Endothelial cell of umbilical vein (primary cell): ENCODE measurements around the gene KRT23. TPM values are rescaled to one million over a fixed set of nuclear protein-coding genes. Genes with fewer than 3 reads are reported as not detected.

Source experiments
- BruUV-seq: library from RNA; stranded (reverse); fragments of 400-500 nt; replicated peaks from 2 replicates; lab custom pipeline; 2021; lab: Mats Ljungman, UMichigan
- CTCF ChIA-PET: fragments of 300-600, 350-600 bp; sonication (Branson Sonifier 250); formaldehyde crosslinking; loops from one replicate; lab custom pipeline; 2021; ENCODE audit warnings: antibody characterized with exemption, inconsistent platforms; lab: Charles Lee
- POLR2A ChIA-PET: fragments of 300-600, 350-600 bp; sonication (Branson Sonifier 250); formaldehyde crosslinking; loops from one replicate; lab custom pipeline; 2021; ENCODE audit warnings: antibody characterized with exemption, inconsistent platforms; lab: Charles Lee
- DNase-seq: peaks from one replicate; pipeline ENCODE4 v3.0.0-alpha.2; 2011; ENCODE audit warnings: low read depth, low spot score
- FAIRE-seq: peaks from 2 replicates; lab custom pipeline; 2011; peaks lifted over from hg19 to GRCh38; lab: Jason Lieb, UNC
- H2AFZ ChIP-seq: 2 replicates; pipeline ENCODE4 v1.6.0; 2012; ENCODE audit warnings: low read depth, low read length, control low read depth, inconsistent platforms
- H3K27ac ChIP-seq: 2 replicates; pipeline ENCODE4 v1.5.1; 2011; ENCODE audit warnings: low read depth, mild to moderate bottlenecking, control low read depth, low read length, moderate library complexity; ENCODE audit not compliant: insufficient read depth
- H3K27me3 ChIP-seq, 2 experiments: 2 replicates each; pipeline versions ENCODE4 v1.6.0 to v1.6.1; 2011; ENCODE audit warnings: low read length in 2 of 2, mixed read lengths in 1 of 2; ENCODE audit not compliant: control insufficient read depth in 2 of 2, insufficient read depth in 2 of 2
- H3K36me3 ChIP-seq, 2 experiments: 2 replicates in 1 of 2; 3 replicates in 1 of 2; pipeline ENCODE4 v1.5.1; 2011; ENCODE audit warnings: low read length in 2 of 2, mild to moderate bottlenecking in 1 of 2, moderate library complexity in 1 of 2; ENCODE audit not compliant: control insufficient read depth in 2 of 2, insufficient read depth in 2 of 2; ENCODE audit errors: extremely low read depth in 1 of 2
- H3K4me1 ChIP-seq: 3 replicates; pipeline ENCODE4 v1.5.1; 2011; ENCODE audit warnings: mild to moderate bottlenecking, low read length; ENCODE audit not compliant: control insufficient read depth, insufficient read depth; ENCODE audit errors: extremely low read depth
- H3K4me2 ChIP-seq: 2 replicates; pipeline ENCODE4 v1.6.1; 2011; ENCODE audit warnings: low read length, control low read depth, mixed read lengths; ENCODE audit not compliant: insufficient read depth
- H3K4me3 ChIP-seq, 3 experiments: fragments of 200-600 bp in 1 of 3; sonication (generic), shearing (Covaris generic) in 1 of 3; replicated peaks in 1 of 3; 2 replicates each; pipeline ENCODE4 v1.5.1; 2011 to 2016; ENCODE audit warnings: control low read depth in 3 of 3, low read length in 3 of 3, mild to moderate bottlenecking in 2 of 3, inconsistent platforms in 1 of 3, low read depth in 1 of 3, moderate library complexity in 1 of 3; ENCODE audit not compliant: insufficient read depth in 1 of 3
- H3K79me2 ChIP-seq: 2 replicates; pipeline ENCODE4 v1.6.0; 2012; ENCODE audit warnings: low read length, inconsistent platforms; ENCODE audit not compliant: control insufficient read depth, insufficient read depth
- H3K9ac ChIP-seq: replicated peaks from 2 replicates; pipeline ENCODE3; 2011; ENCODE audit warnings: low read length, control low read depth; ENCODE audit not compliant: insufficient read depth; ENCODE audit errors: extremely low read depth
- H3K9me1 ChIP-seq: replicated peaks from 3 replicates; pipeline ENCODE4 v1.6.0; 2011; ENCODE audit warnings: mild to moderate bottlenecking, low read length; ENCODE audit not compliant: control insufficient read depth, insufficient read depth; ENCODE audit errors: extremely low read depth
- H3K9me3 ChIP-seq: replicated peaks from 2 replicates; pipeline ENCODE4 v1.5.1; 2012; ENCODE audit warnings: low read length, inconsistent platforms; ENCODE audit not compliant: control insufficient read depth, insufficient read depth
- H4K20me1 ChIP-seq: replicated peaks from 2 replicates; pipeline ENCODE3; 2011; ENCODE audit warnings: mild to moderate bottlenecking, low read length; ENCODE audit not compliant: control insufficient read depth, insufficient read depth; ENCODE audit errors: extremely low read depth
- EZH2 ChIP-seq: IDR thresholded peaks from 2 replicates; pipeline ENCODE4 v1.6.1; 2012; ENCODE audit warnings: borderline replicate concordance, low read depth, mild to moderate bottlenecking, moderate library complexity, low read length, inconsistent platforms; ENCODE audit not compliant: severe bottlenecking
- FOS ChIP-seq: IDR thresholded peaks from 2 replicates; pipeline ENCODE4 v1.6.1; 2011; ENCODE audit warnings: mild to moderate bottlenecking, low read length, moderate library complexity, borderline replicate concordance; ENCODE audit not compliant: insufficient read depth
- GATA2 ChIP-seq: IDR thresholded peaks from 2 replicates; pipeline ENCODE4 v1.7.0; 2011; ENCODE audit warnings: low read depth, mild to moderate bottlenecking, moderate library complexity, mixed read lengths, low read length; ENCODE audit not compliant: insufficient read length, insufficient read depth
- JUN ChIP-seq: IDR thresholded peaks from 2 replicates; pipeline ENCODE4 v1.6.1; 2011; ENCODE audit warnings: borderline replicate concordance, low read depth; ENCODE audit not compliant: insufficient read length, insufficient read depth
- MYC ChIP-seq: IDR thresholded peaks from one replicate; pipeline ENCODE4 v1.6.1; 2011; ENCODE audit warnings: mild to moderate bottlenecking, low read depth, low read length
- POLR2A ChIP-seq: IDR thresholded peaks from 2 replicates; pipeline ENCODE4 v1.6.1; 2012; ENCODE audit warnings: low read depth, mild to moderate bottlenecking, control low read depth, low read length
- POLR2AphosphoS5 ChIP-seq: IDR thresholded peaks from 2 replicates; pipeline ENCODE4 v1.6.1; 2012; ENCODE audit warnings: low read depth, mild to moderate bottlenecking, control low read depth, low read length, moderate library complexity; ENCODE audit not compliant: insufficient read depth
- dilution Hi-C: fragments of 300-500 bp; cut with MboI; formaldehyde crosslinking; loops from one replicate; pipeline ENCODE4 v1.15.0; 2019; ENCODE audit warnings: low sequenced_read_pairs; ENCODE audit not compliant: extremely low pct_ligation_motif_present
- intact Hi-C: fragments of 100-400 bp; cut with micrococcal nuclease; formaldehyde crosslinking; loops from one replicate; pipeline ENCODE4 v1.10.0; 2022
- polyA plus RNA-seq, 4 experiments: library from polyadenylated mRNA; depleted of rRNA in 3 of 4; stranded (reverse) in 3 of 4; unstranded in 1 of 4; fragments of >200 nt; gene quantifications; 2 replicates each; pipeline versions ENCODE4 v1.2.1 to v1.2.3, GENCODE V29; 2011 to 2012; ENCODE audit warnings: missing spikeins in 1 of 4
- total RNA-seq: library from RNA; stranded (reverse); gene quantifications from 2 replicates; pipeline ENCODE4 v1.2.3, GENCODE V29; 2021
- TF ChIP-seq, protein P1 (sequence below), 2 donors: IDR thresholded peaks; 1 replicate in 1 of 2; 2 replicates in 1 of 2; pipeline ENCODE4 v1.5.1; 2011; ENCODE audit warnings: low read length in 2 of 2, mild to moderate bottlenecking in 2 of 2, moderate library complexity in 2 of 2, control low read depth in 1 of 2, inconsistent platforms in 1 of 2, low read depth in 1 of 2; ENCODE audit not compliant: insufficient read depth in 1 of 2; ENCODE audit errors: extremely low read depth in 1 of 2
- TF ChIP-seq, protein P2 (sequence below): IDR thresholded peaks from 2 replicates; pipeline ENCODE4 v1.6.1; 2011; ENCODE audit not compliant: insufficient read depth, insufficient read length

KRT23 gene
- total and polyA plus RNA-seq, 2 donors (not counting 3 experiments of a cell fraction or from before 2014, with no cell fraction given), result not detected

DNA sequence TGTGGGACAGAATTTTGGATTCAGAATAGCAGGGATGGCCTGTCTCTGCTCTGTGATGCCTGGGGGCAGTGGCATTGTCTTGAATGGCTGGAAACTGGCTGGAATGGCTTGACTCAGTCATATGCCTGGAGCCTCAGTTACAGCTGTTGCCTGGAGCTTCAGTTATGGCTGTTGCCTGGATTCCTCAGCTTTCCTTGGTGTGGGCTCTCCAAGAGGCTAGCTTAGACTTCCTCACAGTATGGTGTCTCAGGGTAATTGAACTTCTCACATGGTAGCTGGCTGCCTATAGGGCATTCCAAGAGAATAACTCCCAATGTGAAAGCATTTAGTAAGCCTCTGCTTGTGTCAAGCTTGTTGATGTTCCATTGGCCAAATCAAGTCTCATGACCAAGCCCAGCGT lies 21.1 kb downstream of the KRT23 start:
- H3K4me3 ChIP-seq, result no peak overlapping the region
- BruUV-seq, result no TSS peak
- no peak overlapping the region for H3K4me2 ChIP-seq
- no peak for DNase-seq
- intact Hi-C loops (no loop called here), dilution Hi-C loops (no loop called here)
- POLR2A ChIA-PET, result no interaction called here
- H3K27ac ChIP-seq, result no peak overlapping the region
- no peaks in the 10 kb centered on the region for H3K36me3 ChIP-seq
- peaks cover 7% of the 10 kb centered on the region for H3K4me1 ChIP-seq
- H4K20me1 ChIP-seq, result no peaks in the 10 kb centered on the region
- TF ChIP-seq POLR2A (no peak), GATA2 (no peak), EZH2 (no peak), MYC (no peak), FOS (no peak), JUN (no peak), POLR2AphosphoS5 (no peak)
- TF ChIP-seq, protein P1, sequence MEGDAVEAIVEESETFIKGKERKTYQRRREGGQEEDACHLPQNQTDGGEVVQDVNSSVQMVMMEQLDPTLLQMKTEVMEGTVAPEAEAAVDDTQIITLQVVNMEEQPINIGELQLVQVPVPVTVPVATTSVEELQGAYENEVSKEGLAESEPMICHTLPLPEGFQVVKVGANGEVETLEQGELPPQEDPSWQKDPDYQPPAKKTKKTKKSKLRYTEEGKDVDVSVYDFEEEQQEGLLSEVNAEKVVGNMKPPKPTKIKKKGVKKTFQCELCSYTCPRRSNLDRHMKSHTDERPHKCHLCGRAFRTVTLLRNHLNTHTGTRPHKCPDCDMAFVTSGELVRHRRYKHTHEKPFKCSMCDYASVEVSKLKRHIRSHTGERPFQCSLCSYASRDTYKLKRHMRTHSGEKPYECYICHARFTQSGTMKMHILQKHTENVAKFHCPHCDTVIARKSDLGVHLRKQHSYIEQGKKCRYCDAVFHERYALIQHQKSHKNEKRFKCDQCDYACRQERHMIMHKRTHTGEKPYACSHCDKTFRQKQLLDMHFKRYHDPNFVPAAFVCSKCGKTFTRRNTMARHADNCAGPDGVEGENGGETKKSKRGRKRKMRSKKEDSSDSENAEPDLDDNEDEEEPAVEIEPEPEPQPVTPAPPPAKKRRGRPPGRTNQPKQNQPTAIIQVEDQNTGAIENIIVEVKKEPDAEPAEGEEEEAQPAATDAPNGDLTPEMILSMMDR (IDR thresholded peaks at IDR 0.05; ENCODE audit: extremely low read depth in 1 of 2, insufficient read depth in 1 of 2, low read depth in 1 of 2, low read length in 2 of 2), result no peak
- TF ChIP-seq, protein P2, sequence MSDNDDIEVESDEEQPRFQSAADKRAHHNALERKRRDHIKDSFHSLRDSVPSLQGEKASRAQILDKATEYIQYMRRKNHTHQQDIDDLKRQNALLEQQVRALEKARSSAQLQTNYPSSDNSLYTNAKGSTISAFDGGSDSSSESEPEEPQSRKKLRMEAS, result no peak
- H3K79me2 ChIP-seq, result no peaks in the 10 kb centered on the region
- CTCF ChIA-PET, result interaction anchor here (0.9 to 1.7 kb wide), 3 partner anchors 53 to 746 kb away, joined by 3 to 5 read pairs (median 4); no protein-coding TSS in a partner anchor
- H3K9ac ChIP-seq, result no peak overlapping the region
- no peaks in the 10 kb centered on the region for H3K9me1 ChIP-seq
- no peak for FAIRE-seq
- H2AFZ ChIP-seq, result no peak overlapping the region
- H3K27me3 ChIP-seq, result no peaks in the 10 kb centered on the region
- no peaks in the 10 kb centered on the region for H3K9me3 ChIP-seq
